ENCODE measurements around the gene TMC2. TPM values are rescaled to one million over a fixed set of nuclear protein-coding genes. Genes with fewer than 3 reads are reported as not detected.
"Not testable (repeated sequence)": the region's sequence is repeated elsewhere in the genome, so short reads cannot be mapped to it uniquely, and the experiment has no call there.

TMC2 gene
- total and polyA plus RNA-seq, 2 of the 8 experiments (the other 6 are each of a cell fraction or from before 2014, with no cell fraction given): not detected

GRCh38 chr20:2536560-2536986, at the start of gene TMC2 (continued):
- TF ChIP-seq MAX (IDR thresholded peaks at IDR 0.05) (no peak), JUN (IDR thresholded peaks at IDR 0.05; ENCODE audit: low read depth, low read length) (no peak), TBP (IDR thresholded peaks at IDR 0.05; ENCODE audit: low read depth, low read length) (no peak), EP300 (IDR thresholded peaks at IDR 0.05; ENCODE audit: borderline replicate concordance in 1 of 2, low read depth in 2 of 2, low read length in 2 of 2) (no peak), CHD1 (IDR thresholded peaks at IDR 0.05; ENCODE audit: low read depth, low read length) (no peak), PHF8 (conservative IDR thresholded peaks at IDR 0.05; ENCODE audit: low read depth, low read length) (no peak), GABPA (IDR thresholded peaks at IDR 0.05; ENCODE audit: borderline replicate concordance, insufficient read depth, low read length) (no peak), MAFK (IDR thresholded peaks at IDR 0.05; ENCODE audit: low read depth, low read length) (no peak)

GRCh38 chr20:2502808-2503384, 33.5 kb upstream of the TMC2 start:
- FAIRE-seq; H3K23ac ChIP-seq (ENCODE audit: insufficient read length); H2BK20ac ChIP-seq (ENCODE audit: low read length); H2BK120ac ChIP-seq (replicated peaks; ENCODE audit: low read depth, low read length); H4K20me1 ChIP-seq (replicated peaks in 1 of 2; ENCODE audit: control insufficient read depth in 1 of 2, insufficient read depth in 2 of 2, low read length in 2 of 2); H3K9me3 ChIP-seq (ENCODE audit: insufficient read depth in 2 of 2, low read depth in 1 of 2, low read length in 1 of 2); H2BK5ac ChIP-seq (ENCODE audit: low read depth, low read length); H3K27ac ChIP-seq (ENCODE audit: low read depth, low read length); H2BK15ac ChIP-seq (ENCODE audit: low read length); H3K79me1 ChIP-seq (ENCODE audit: low read depth, low read length); CTCF ChIA-PET (ENCODE audit: partially characterized antibody); H3K23me2 ChIP-seq (ENCODE audit: low read depth, low read length); H3K4ac ChIP-seq (replicated peaks; ENCODE audit: insufficient read length, low read depth, low read length); H2AFZ ChIP-seq (ENCODE audit: low read length); H3K79me2 ChIP-seq (ENCODE audit: control insufficient read depth in 1 of 2, insufficient read depth in 2 of 2, low read length in 2 of 2); H4K5ac ChIP-seq (ENCODE audit: insufficient read length, low read depth, low read length); H3K4me3 ChIP-seq (ENCODE audit: extremely low read depth in 1 of 4, insufficient read depth in 2 of 4, low read depth in 3 of 4, low read length in 4 of 4); DNase-seq (ENCODE audit: low read depth in 1 of 2, low spot score in 2 of 2); H2BK12ac ChIP-seq (ENCODE audit: low read depth, low read length); H3K27me3 ChIP-seq (replicated peaks in 1 of 4; ENCODE audit: control insufficient read depth in 3 of 4, extremely low read depth in 1 of 4, insufficient read depth in 3 of 4, low read length in 3 of 4); H4K8ac ChIP-seq (ENCODE audit: extremely low read depth, insufficient read depth, low read length); H3K14ac ChIP-seq (ENCODE audit: insufficient read length); H3K36me3 ChIP-seq (ENCODE audit: control insufficient read depth in 2 of 4, insufficient read depth in 4 of 4, low read length in 3 of 4); H3K9ac ChIP-seq (replicated peaks in 1 of 4; ENCODE audit: extremely low read depth in 1 of 4, low read depth in 3 of 4, low read length in 3 of 4); H4K91ac ChIP-seq (replicated peaks; ENCODE audit: insufficient read length, low read length); H2AK5ac ChIP-seq (ENCODE audit: low read depth, low read length); H3K4me2 ChIP-seq (ENCODE audit: insufficient read depth in 1 of 2, low read depth in 2 of 2, low read length in 2 of 2); H3K4me1 ChIP-seq (replicated peaks in 1 of 4; ENCODE audit: control insufficient read depth in 3 of 4, insufficient read depth in 4 of 4, low read length in 3 of 4); H3K18ac ChIP-seq (ENCODE audit: extremely low read depth, low read length); H3K56ac ChIP-seq (replicated peaks; ENCODE audit: insufficient read length, low read depth, low read length): not testable (repeated sequence)
- POLR2A ChIA-PET (ENCODE audit: partially characterized antibody): interaction anchor here (0.7 to 2.3 kb wide), 2 partner anchors 33 to 153 kb away, joined by 3 to 4 read pairs; partner anchors contain the start of gene SNRPB
- WGBS, 2 experiments (ENCODE audit: extremely low coverage in 1 of 2, insufficient coverage in 1 of 2, insufficient read length in 1 of 2, insufficient replicate concordance in 2 of 2, low coverage in 1 of 2, low lambda C conversion rate in 2 of 2, missing lambda C conversion rate in 1 of 2): 95% methylated on average over 2 of the region's 2 CpGs; no CpG with 5 or more reads in 1 of the 2 experiments

Data from H1 (cell line).